GM18502 (cell line): ENCODE measurements around the gene CT45A5.
"Not testable (repeated sequence)": the region's sequence is repeated elsewhere in the genome, so short reads cannot be mapped to it uniquely, and the experiment has no call there.

Experiments
- ATAC-seq: cut with Tn5 transposase; IDR thresholded peaks from one replicate; pipeline ENCODE4 v1.9.1; 2021; ENCODE audit warnings: mild to moderate bottlenecking; ENCODE audit not compliant: unreplicated experiment, poor library complexity

The CT45A5 gene

DNA sequence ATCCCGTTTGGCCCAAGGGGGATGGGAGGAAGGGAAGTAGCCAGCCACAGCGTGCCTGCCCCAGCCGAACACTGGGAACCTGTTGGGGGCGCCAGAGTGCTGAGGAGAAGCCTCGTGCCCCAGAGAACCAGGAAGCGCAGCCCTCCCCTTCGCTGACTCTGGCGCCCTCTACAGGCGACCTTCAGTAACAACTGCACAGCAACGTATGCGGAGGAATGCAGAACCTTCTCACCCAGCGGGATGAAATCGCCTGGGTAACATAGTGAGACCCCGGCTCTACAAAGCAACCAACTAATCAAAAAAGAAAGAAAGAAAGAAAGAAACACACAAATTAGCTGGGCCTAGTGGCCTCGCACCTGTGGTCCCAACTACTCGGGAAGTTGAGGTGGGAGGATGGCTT lies at the start of gene CT45A5:
Gene CT45A5, minus strand, starts transcription at position 101 of the 400 bp plus-strand sequence. CDS start 3,774 bp downstream, outside the sequence.
- ATAC-seq, result not testable (repeated sequence)

- not testable (repeated sequence) for ATAC-seq
Observed at GRCh38 chrX:135819912-135820311, 34.6 kb upstream of the CT45A5 start, which contains the start of gene CT45A2. Gene CT45A2 (minus strand): TSS chrX:135820012. CDS start chrX:135816265, 3,747 bp downstream.

- ATAC-seq, result not testable (repeated sequence)
Observed at GRCh38 chrX:135802687-135803086, 17.4 kb upstream of the CT45A5 start, which contains the start of gene CT45A6. Gene CT45A6 (minus strand): TSS chrX:135802787. CDS start chrX:135798993, 3,794 bp downstream.

DNA sequence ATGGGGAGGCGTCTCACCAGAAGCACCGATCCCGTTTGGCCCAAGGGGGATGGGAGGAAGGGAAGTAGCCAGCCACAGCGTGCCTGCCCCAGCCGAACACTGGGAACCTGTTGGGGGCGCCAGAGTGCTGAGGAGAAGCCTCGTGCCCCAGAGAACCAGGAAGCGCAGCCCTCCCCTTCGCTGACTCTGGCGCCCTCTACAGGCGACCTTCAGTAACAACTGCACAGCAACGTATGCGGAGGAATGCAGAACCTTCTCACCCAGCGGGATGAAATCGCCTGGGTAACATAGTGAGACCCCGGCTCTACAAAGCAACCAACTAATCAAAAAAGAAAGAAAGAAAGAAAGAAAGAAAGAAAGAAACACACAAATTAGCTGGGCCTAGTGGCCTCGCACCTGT lies 17.2 kb downstream of the CT45A5 start, which contains the start of gene CT45A3:
Gene CT45A3, minus strand, starts transcription at position 101 of the 400 bp plus-strand sequence. CDS start 3,747 bp downstream, outside the sequence.
- not testable (repeated sequence) for ATAC-seq

DNA sequence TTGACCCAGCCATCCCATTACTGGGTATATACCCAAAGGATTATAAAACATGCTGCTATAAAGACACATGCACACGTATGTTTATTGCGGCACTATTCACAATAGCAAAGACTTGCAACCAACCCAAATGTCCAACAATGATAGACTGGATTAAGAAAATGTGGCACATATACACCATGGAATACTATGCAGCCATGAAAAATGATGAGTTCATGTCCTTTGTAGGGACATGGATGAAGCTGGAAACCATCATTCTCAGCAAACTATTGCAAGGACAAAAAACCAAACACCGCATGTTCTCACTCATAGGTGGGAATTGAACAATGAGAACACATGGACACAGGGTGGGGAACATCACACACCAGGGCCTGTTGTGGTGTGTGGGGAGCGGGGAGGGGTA lies 40.6 kb downstream of the CT45A5 start:
- not testable (repeated sequence) for ATAC-seq

- no peak for ATAC-seq
Observed at GRCh38 chrX:135741192-135741715, 44.0 kb downstream of the CT45A5 start.

- ATAC-seq, result peak; percentile 79
Observed at GRCh38 chrX:135740681-135741149, 44.6 kb downstream of the CT45A5 start.

DNA sequence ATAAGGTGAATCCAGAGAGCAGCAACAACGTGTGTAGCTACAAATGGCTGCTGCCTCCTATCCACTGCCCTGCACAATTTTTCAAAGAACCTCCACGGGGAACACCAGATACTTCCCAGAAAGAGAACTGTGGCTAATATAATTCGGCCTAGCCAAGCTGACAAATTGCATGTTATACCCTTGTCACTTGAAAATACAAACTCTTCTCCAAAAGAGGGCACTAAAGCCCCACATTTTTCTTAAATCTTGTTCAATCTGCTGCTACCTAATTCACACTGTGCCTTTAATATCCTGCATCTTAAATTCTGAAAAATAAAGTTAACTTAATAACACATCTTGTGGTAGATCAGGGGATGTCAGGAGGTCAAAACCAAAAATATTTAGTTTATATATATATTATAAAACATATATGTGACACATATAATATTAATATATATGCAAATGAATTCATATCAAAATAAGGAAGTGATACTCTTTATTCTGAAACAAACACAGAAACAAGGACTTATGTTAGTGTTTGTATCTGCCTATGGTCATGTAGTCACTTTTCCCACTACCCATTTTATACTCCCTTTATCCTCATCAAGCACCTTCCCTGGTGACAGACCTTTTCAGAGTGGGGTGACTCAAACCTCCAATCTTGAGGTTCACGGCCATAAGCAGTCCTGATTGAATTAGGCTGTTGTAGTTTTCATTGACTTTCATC lies 47.8 kb downstream of the CT45A5 start:
- ATAC-seq, result peak; percentile 63

DNA sequence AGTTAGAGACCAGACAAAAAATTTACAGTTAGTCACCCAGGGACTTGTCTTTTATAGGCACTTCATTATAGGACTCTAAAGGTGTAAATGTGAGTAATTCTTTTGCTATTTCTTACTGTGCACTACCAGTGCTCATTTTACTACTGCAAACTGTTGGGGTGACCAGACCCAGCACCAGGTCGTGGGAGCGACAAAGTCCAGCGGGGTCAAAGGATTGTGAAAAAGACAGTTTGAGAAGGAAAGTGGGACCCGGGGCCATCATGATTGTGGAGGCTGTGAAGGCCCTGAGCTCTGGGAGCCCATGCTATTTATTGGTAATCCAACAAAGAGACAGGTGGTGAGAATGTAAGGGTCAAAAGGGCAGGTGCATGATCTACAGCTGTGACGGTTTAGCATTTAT lies 50.6 kb downstream of the CT45A5 start:
- not testable (repeated sequence) for ATAC-seq
